ENCODE measurements around the gene USF2. TPM values are rescaled to one million over a fixed set of nuclear protein-coding genes. Genes with fewer than 3 reads are reported as not detected.

Gene USF2
- total and polyA plus RNA-seq, 4 donors, result 85.3 to 148 (median 104) TPM

DNA sequence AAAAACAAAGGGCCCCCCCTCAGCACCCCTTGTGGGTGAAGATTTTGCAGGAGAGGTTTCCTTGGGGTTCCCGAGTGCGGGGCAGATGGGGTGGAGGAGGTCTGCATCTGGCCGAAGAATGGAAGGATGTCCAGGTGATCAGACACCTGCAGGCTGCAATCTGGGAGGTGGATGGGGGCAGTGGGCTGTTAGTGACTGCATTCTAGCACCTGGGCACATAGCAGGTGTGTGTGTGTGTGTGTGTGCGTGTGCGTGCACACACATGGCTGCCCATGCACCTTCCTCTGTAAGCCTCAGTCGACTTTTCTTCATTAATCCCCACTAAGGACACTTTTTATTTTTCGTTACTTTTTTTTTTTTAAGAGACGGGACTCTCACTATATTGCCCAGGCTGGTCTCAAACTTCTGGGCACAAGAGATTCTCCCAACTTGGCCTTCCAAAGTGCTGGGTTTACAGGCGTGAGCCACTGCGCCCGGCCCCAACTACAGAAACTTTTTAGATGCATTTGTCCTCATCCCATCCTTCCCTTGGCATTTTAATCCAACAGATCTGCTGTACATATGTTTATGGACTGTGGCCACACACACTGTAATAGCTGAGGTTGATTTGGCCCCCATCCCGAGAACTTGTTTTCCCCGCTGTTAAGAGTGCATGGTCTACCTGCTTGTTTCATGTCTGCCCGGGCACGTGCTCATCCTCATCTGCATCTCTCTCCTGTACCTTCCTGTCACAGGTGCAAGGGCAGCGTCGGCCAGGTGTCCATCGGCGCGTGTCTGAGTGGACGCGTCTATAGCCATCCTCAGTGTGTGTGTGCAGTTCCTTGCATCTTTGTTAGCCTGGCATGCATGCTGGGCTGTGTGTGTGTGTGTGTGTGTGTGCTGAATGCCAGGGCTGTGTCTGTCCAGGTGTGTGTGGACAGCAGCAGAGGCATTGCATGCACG lies 23.9 kb downstream of the USF2 start:
- 77 to 78% methylated on average over 23 of the region's 23 CpGs for WGBS, 2 donors
- Histone ChIP-seq H3K27ac (ENCODE audit: low read depth in 1 of 2, low read length in 2 of 2) (no peak overlapping the region), H3K36me3 (ENCODE audit: control insufficient read depth in 1 of 2, insufficient read depth in 2 of 2, low read length in 1 of 2) (no peaks in the 10 kb centered on the region), H3K4me1 (ENCODE audit: control insufficient read depth in 1 of 2, insufficient read depth in 2 of 2, low read length in 2 of 2) (no peaks in the 10 kb centered on the region), H3K27me3 (ENCODE audit: control insufficient read depth in 1 of 2, insufficient read depth in 2 of 2, low read length in 1 of 2) (no peaks in the 10 kb centered on the region), H3K4me3 (ENCODE audit: low read length in 2 of 2) (no peak overlapping the region), H3K9me3 (ENCODE audit: control insufficient read depth, low read length) (no peaks in the 10 kb centered on the region)
- ATAC-seq (ENCODE audit: low FRiP score) (no peak), DNase-seq (no peak)
- intact Hi-C loops (cut with DNase I), result no loop called here

DNA sequence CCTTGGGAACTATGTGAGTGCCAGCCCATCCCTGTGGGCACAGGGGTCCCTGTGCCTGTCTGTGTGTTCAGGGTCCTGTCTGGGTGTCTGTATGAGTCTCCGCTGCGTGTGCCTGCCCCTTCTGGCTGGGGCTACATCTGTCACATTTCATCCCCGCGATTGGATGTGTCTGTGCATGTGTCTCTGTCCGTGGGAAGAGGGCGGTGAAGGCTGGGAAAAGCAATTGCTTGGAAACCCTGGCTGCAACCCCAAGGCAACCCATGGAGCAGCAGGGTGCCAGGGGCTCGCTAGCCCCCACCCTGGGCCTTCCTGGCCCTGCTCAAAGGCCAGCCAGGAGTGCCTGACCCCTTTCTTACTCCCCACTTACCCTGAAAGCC lies 24.6 kb downstream of the USF2 start:
- H3K4me1 ChIP-seq (ENCODE audit: control insufficient read depth in 1 of 2, insufficient read depth in 2 of 2, low read length in 2 of 2), result no peaks in the 10 kb centered on the region
- no peaks in the 10 kb centered on the region for H3K36me3 ChIP-seq (ENCODE audit: control insufficient read depth in 1 of 2, insufficient read depth in 2 of 2, low read length in 1 of 2)
- ATAC-seq (ENCODE audit: low FRiP score) (no peak), DNase-seq (no peak)
- intact Hi-C loops (cut with DNase I), result no loop called here
- no peak overlapping the region for H3K27ac ChIP-seq (ENCODE audit: low read depth in 1 of 2, low read length in 2 of 2)
- 19 to 28% methylated on average over 7 of the region's 7 CpGs for WGBS, 2 donors
- no peaks in the 10 kb centered on the region for H3K27me3 ChIP-seq (ENCODE audit: control insufficient read depth in 1 of 2, insufficient read depth in 2 of 2, low read length in 1 of 2)
- no peaks in the 10 kb centered on the region for H3K9me3 ChIP-seq (ENCODE audit: control insufficient read depth, low read length)
- no peak overlapping the region for H3K4me3 ChIP-seq (ENCODE audit: low read length in 2 of 2)

DNA sequence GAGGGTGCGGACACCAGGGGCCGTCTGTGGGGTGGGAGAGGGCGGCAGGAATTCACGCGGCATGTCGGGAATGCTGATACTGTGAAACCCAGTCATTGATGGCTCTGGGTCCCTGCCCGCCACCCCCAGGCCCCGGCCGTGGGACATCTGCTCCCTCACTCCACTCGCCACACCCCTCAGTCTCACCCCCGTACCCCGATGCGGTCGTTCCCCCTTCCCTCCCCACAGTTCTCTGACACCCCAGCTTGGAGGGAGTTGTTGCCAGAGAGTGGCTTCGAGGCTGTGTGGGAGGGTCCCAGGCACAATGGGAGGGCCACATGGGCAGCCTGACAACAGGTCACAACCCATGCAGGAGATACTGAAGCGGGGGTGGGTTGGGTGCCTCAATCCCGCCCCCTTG lies 25.0 kb downstream of the USF2 start:
- Histone ChIP-seq H3K36me3 (ENCODE audit: control insufficient read depth in 1 of 2, insufficient read depth in 2 of 2, low read length in 1 of 2) (no peaks in the 10 kb centered on the region), H3K27ac (ENCODE audit: low read depth in 1 of 2, low read length in 2 of 2) (no peak overlapping the region), H3K4me3 (ENCODE audit: low read length in 2 of 2) (no peak overlapping the region), H3K27me3 (ENCODE audit: control insufficient read depth in 1 of 2, insufficient read depth in 2 of 2, low read length in 1 of 2) (no peaks in the 10 kb centered on the region), H3K9me3 (ENCODE audit: control insufficient read depth, low read length) (no peaks in the 10 kb centered on the region), H3K4me1 (ENCODE audit: control insufficient read depth in 1 of 2, insufficient read depth in 2 of 2, low read length in 2 of 2) (no peaks in the 10 kb centered on the region)
- DNase-seq (no peak), ATAC-seq (ENCODE audit: low FRiP score) (no peak)
- WGBS, 2 donors, result 26 to 28% methylated on average over 17 of the region's 17 CpGs
- intact Hi-C loops (cut with DNase I), result no loop called here

DNA sequence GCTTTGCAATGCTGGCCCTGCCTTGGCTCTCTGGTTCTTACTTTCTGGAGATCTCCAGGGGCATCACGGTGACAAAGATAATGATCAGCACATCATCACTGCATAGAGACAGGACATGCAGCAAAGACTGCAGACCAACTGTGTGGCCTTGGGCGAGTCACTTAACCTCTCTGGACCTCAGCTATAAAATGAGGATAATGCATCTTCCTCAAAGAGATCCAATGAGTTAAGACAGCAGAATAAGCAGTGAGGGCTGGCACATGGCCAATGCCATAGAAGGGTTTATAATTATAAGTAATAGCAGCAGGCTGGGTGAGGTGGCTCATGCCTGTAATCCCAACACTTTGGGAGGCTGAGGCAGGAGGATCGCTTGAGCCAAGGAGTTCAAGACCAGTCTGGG lies 25.6 kb downstream of the USF2 start:
- Histone ChIP-seq H3K4me3 (ENCODE audit: low read length in 2 of 2) (no peak overlapping the region), H3K27me3 (ENCODE audit: control insufficient read depth in 1 of 2, insufficient read depth in 2 of 2, low read length in 1 of 2) (no peaks in the 10 kb centered on the region), H3K9me3 (ENCODE audit: control insufficient read depth, low read length) (no peaks in the 10 kb centered on the region), H3K4me1 (ENCODE audit: control insufficient read depth in 1 of 2, insufficient read depth in 2 of 2, low read length in 2 of 2) (no peaks in the 10 kb centered on the region), H3K36me3 (ENCODE audit: control insufficient read depth in 1 of 2, insufficient read depth in 2 of 2, low read length in 1 of 2) (no peaks in the 10 kb centered on the region), H3K27ac (ENCODE audit: low read depth in 1 of 2, low read length in 2 of 2) (no peak overlapping the region)
- DNase-seq (no peak), ATAC-seq (ENCODE audit: low FRiP score) (no peak)
- intact Hi-C loops (cut with DNase I), result no loop called here
- WGBS, 2 donors, result 63 to 66% methylated on average over 3 of the region's 3 CpGs

DNA sequence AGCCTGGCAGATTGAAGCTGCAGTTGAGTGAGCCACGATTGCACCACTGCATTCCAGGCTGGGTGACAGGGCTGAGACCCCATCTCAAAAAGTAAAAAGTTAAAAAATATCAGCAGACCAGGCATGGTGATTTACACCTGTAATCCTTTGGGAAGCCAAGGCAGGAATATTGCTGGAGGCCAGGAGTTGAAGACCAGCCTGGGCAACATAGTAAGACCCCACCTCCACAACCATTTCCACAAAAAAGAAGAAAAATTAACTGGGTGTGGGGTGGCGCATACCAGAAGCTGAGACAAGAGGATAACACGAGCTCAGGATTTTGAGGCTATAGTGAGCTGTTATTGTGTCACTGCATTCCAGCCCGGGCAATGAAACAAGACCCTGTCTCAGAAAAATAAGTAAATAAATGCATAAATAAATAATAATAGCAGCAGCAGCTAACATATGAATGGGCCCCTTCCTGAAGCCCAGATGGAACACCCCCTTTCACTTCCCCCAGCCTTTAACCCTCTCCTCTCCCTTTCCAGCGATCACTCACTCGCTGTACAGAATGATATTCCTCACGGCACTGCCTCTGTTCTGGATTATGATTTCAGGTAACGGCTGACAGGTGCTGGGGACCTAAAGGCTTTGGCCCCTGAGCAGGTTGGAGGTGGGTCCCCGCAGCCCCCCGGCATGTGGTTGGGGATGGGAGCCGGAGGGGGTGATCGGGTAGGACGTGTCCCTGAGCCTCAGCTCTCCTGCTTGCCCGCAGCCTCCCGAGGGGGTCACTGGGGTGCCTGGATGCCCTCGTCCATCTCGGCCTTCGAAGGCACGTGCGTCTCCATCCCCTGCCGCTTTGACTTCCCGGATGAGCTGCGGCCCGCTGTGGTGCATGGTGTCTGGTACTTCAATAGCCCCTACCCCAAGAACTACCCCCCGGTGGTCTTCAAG lies 26.4 kb downstream of the USF2 start:
- H3K9me3 ChIP-seq (ENCODE audit: control insufficient read depth, low read length), result no peaks in the 10 kb centered on the region
- no peak overlapping the region for H3K4me3 ChIP-seq (ENCODE audit: low read length in 2 of 2)
- no peaks in the 10 kb centered on the region for H3K4me1 ChIP-seq (ENCODE audit: control insufficient read depth in 1 of 2, insufficient read depth in 2 of 2, low read length in 2 of 2)
- H3K27ac ChIP-seq (ENCODE audit: low read depth in 1 of 2, low read length in 2 of 2), result no peak overlapping the region
- WGBS, 2 donors, result 56 to 57% methylated on average over 24 to 25 of the region's 25 CpGs
- DNase-seq (no peak), ATAC-seq (ENCODE audit: low FRiP score) (no peak)
- intact Hi-C loops (cut with DNase I), result no loop called here
- H3K36me3 ChIP-seq (ENCODE audit: control insufficient read depth in 1 of 2, insufficient read depth in 2 of 2, low read length in 1 of 2), result no peaks in the 10 kb centered on the region
- no peaks in the 10 kb centered on the region for H3K27me3 ChIP-seq (ENCODE audit: control insufficient read depth in 1 of 2, insufficient read depth in 2 of 2, low read length in 1 of 2)

DNA sequence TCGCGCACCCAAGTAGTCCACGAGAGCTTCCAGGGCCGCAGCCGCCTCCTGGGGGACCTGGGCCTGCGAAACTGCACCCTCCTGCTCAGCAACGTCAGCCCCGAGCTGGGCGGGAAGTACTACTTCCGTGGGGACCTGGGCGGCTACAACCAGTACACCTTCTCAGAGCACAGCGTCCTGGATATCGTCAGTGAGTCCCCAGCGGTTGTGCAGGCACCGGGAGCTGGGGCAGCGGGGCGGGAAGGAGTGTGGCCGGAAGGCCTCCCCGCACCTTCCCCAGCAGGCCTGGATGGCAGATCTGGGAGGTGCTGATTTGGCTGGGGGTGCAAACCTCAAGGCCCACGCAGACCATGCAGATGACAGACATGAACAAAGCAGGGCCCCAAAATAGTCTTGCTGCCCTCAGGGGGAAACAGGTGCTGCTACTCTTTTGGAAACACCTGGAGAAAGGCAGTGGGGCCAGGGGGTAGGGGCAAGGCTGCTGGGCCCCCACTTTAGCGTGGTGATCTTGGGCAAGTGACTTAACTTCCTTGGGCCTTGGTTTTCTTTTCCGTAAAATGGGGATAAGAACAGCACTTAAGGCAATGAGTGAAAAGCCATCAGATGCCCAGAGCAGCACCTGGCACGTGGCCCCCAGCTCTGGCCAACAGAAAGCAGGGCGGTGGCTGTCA lies 27.2 kb downstream of the USF2 start:
- no peak for DNase-seq
- Histone ChIP-seq H3K36me3 (ENCODE audit: control insufficient read depth in 1 of 2, insufficient read depth in 2 of 2, low read length in 1 of 2) (no peaks in the 10 kb centered on the region), H3K4me1 (ENCODE audit: control insufficient read depth in 1 of 2, insufficient read depth in 2 of 2, low read length in 2 of 2) (no peaks in the 10 kb centered on the region), H3K27me3 (ENCODE audit: control insufficient read depth in 1 of 2, insufficient read depth in 2 of 2, low read length in 1 of 2) (no peaks in the 10 kb centered on the region), H3K9me3 (ENCODE audit: control insufficient read depth, low read length) (no peaks in the 10 kb centered on the region), H3K4me3 (ENCODE audit: low read length in 2 of 2) (no peak overlapping the region), H3K27ac (ENCODE audit: low read depth in 1 of 2, low read length in 2 of 2) (no peak overlapping the region)
- intact Hi-C loops (cut with DNase I), result no loop called here
- no peak for ATAC-seq (ENCODE audit: low FRiP score)
- WGBS, 2 donors, result 45 to 51% methylated on average over 24 of the region's 24 CpGs

DNA sequence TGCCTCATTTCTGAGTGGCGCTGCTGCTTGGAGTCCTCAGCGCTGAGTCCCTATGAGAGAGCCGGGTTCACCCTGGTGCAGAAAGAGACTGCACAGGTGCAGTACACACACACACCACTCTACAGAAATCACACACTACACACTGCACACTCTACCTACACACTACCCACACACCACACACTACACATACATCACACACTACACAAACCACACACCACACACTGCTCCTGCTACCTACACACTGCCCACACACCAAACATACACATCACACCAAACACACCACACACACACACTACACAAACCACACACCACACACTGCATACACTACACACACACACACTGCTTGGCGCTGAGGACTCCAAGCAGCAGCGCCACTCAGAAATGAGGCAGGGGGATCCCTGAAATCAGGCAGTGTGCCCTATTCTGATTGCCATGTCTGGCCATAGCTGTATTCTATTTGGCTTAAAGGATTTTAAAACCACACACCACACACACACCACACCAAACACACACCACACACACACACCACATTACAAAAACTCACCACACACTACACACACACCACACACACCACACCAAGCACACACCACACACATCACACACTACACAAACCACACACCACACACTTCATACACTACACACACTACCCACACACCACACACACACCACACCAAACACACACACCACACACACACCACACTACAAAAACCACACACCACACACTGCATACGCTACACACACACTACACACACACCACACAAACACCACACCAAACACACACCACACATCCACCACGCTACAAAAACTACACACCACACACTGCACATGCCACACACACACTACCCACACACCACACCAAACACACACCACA lies 28.1 kb downstream of the USF2 start:
- Histone ChIP-seq H3K4me1 (ENCODE audit: control insufficient read depth in 1 of 2, insufficient read depth in 2 of 2, low read length in 2 of 2) (no peaks in the 10 kb centered on the region), H3K27ac (ENCODE audit: low read depth in 1 of 2, low read length in 2 of 2) (no peak overlapping the region), H3K27me3 (ENCODE audit: control insufficient read depth in 1 of 2, insufficient read depth in 2 of 2, low read length in 1 of 2) (no peaks in the 10 kb centered on the region), H3K9me3 (ENCODE audit: control insufficient read depth, low read length) (no peaks in the 10 kb centered on the region), H3K4me3 (ENCODE audit: low read length in 2 of 2) (no peak overlapping the region), H3K36me3 (ENCODE audit: control insufficient read depth in 1 of 2, insufficient read depth in 2 of 2, low read length in 1 of 2) (no peaks in the 10 kb centered on the region)
- DNase-seq (no peak), ATAC-seq (ENCODE audit: low FRiP score) (no peak)
- intact Hi-C loops (cut with DNase I), result no loop called here
- 87 to 88% methylated on average over 7 of the region's 7 CpGs for WGBS, 2 donors

DNA sequence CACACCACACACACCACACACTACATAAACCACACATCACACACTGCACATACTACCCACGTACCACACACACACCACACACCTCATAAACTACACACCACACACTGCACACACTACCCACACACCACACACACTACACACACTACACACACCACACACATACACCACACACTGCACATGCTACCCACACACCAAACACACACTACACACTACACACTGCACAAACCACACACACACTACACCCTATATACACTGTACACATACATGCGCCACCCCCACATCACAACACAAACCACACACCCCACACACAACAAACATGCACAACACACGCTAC lies 28.7 kb downstream of the USF2 start:
- WGBS, 2 donors, result 94 to 95% methylated on average over 3 of the region's 3 CpGs
- intact Hi-C loops (cut with DNase I), result no loop called here
- ATAC-seq (ENCODE audit: low FRiP score) (no peak), DNase-seq (no peak)
- H3K36me3 ChIP-seq (ENCODE audit: control insufficient read depth in 1 of 2, insufficient read depth in 2 of 2, low read length in 1 of 2), result no peaks in the 10 kb centered on the region
- H3K9me3 ChIP-seq (ENCODE audit: control insufficient read depth, low read length), result no peaks in the 10 kb centered on the region
- H3K4me3 ChIP-seq (ENCODE audit: low read length in 2 of 2), result no peak overlapping the region
- no peak overlapping the region for H3K27ac ChIP-seq (ENCODE audit: low read depth in 1 of 2, low read length in 2 of 2)
- H3K27me3 ChIP-seq (ENCODE audit: control insufficient read depth in 1 of 2, insufficient read depth in 2 of 2, low read length in 1 of 2), result no peaks in the 10 kb centered on the region
- H3K4me1 ChIP-seq (ENCODE audit: control insufficient read depth in 1 of 2, insufficient read depth in 2 of 2, low read length in 2 of 2), result no peaks in the 10 kb centered on the region

Data from aorta (tissue), 5 donors.